ENCODE results near the gene TMTC4.

TMTC4 gene

DNA sequence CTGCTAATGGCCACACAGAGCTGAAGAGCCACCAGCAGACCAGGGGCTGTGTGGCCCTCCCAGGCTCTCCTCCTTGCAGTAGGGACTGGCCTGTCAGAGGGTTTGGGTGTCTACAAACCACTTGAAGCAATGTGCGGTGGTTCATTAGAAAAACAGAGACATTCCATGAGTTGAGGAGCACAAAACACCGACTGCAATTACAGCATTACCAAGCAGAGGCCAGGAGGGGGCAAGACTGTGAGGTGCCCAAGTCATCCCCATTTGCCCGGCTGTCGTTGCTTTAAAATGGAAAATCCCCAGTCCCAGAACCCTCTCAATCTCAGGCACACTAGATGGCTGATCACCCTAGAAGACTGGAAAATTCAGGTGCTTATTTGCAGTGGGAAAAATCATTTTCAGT lies 15.0 kb downstream of the TMTC4 start:
- H3K36me3 Mint-ChIP-seq (ENCODE audit: low read depth) = peaks cover 89% of the 10 kb centered on the region
- no peaks in the 10 kb centered on the region for H3K27me3 Mint-ChIP-seq
- H3K4me1 Mint-ChIP-seq (ENCODE audit: low read depth) = no peaks in the 10 kb centered on the region
- no peaks in the 10 kb centered on the region for H3K9me3 Mint-ChIP-seq
- no peak overlapping the region for H3K4me3 Mint-ChIP-seq
- intact Hi-C loops (cut with micrococcal nuclease) = no loop called here
- H3K27ac Mint-ChIP-seq = no peak overlapping the region

DNA sequence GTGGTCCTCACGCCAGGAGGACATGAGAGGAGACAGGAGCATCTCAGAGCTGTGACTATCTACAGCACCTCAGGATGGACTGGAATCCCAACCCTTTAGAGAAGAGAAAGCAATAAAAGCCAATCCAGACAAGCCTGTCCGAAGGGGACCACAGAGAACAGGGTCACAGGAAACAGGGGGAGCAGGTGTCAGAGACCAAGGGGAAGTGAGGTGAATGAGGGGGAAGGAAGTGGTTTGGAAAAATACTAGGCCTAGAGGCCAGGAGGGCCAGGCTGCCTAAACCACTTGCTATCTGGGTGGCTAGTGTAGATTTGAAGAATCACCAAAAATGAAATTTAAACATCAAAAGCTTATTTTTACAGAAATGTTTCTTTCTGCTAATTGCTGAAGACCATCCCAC lies 16.2 kb downstream of the TMTC4 start:
- Mint-ChIP-seq H3K4me3 (no peak overlapping the region), H3K27me3 (no peaks in the 10 kb centered on the region), H3K9me3 (no peaks in the 10 kb centered on the region), H3K27ac (no peak overlapping the region), H3K4me1 (ENCODE audit: low read depth) (no peaks in the 10 kb centered on the region), H3K36me3 (ENCODE audit: low read depth) (peaks cover 84% of the 10 kb centered on the region)
- intact Hi-C loops (cut with micrococcal nuclease) = no loop called here

DNA sequence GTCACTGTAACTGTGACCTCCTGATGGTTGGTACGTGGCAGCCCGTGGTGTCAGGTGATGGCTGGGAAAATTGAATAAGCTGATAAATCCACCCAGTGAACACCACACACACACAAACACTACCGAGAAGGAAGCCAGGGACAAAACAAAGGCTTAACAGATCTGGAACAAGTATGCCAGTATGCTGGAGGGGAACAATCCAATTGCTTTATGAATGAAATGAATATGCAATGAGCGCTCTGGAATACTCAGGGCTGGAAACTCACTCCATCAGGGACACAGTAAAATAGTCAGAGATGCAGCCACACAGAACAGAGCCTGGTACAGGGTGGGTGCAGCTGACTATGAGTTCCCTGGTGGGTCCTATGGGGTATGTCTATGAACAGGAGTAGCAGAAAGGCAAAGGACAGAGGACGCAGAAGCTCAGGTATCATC lies 16.7 kb downstream of the TMTC4 start:
- peaks cover 84% of the 10 kb centered on the region for H3K36me3 Mint-ChIP-seq (ENCODE audit: low read depth)

DNA sequence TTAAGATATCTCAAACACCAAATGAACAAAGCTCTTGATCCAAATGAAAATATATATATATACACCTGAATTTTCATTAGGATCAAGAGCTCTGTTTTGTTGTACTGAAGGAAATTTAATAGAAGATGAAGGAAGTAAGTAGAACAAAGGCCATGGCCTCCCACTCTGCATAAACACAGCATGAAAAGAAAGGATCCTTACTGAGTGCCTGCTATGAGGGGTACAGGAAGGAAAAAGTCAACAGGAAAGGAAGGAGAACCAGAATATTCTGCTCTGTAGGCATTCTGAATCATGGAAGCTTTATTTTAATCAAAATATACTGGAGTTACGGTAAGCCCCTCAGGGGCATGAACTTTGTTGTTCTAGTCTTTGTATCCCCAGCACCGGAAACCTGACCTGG lies 22.1 kb downstream of the TMTC4 start:
- peaks cover 61% of the 10 kb centered on the region for H3K36me3 Mint-ChIP-seq (ENCODE audit: low read depth)
- H3K27me3 Mint-ChIP-seq = no peaks in the 10 kb centered on the region
- no peaks in the 10 kb centered on the region for H3K4me1 Mint-ChIP-seq (ENCODE audit: low read depth)
- no peaks in the 10 kb centered on the region for H3K9me3 Mint-ChIP-seq
- intact Hi-C loops (cut with micrococcal nuclease) = no loop called here
- no peak overlapping the region for H3K27ac Mint-ChIP-seq
- no peak overlapping the region for H3K4me3 Mint-ChIP-seq

More for the DNA sequence above, 16.7 kb downstream of the TMTC4 start:
- H3K4me1 Mint-ChIP-seq (ENCODE audit: low read depth) = no peaks in the 10 kb centered on the region
- H3K4me3 Mint-ChIP-seq = no peak overlapping the region
- H3K27ac Mint-ChIP-seq = no peak overlapping the region
- intact Hi-C loops (cut with micrococcal nuclease) = no loop called here
- H3K27me3 Mint-ChIP-seq = no peaks in the 10 kb centered on the region
- no peaks in the 10 kb centered on the region for H3K9me3 Mint-ChIP-seq

DNA sequence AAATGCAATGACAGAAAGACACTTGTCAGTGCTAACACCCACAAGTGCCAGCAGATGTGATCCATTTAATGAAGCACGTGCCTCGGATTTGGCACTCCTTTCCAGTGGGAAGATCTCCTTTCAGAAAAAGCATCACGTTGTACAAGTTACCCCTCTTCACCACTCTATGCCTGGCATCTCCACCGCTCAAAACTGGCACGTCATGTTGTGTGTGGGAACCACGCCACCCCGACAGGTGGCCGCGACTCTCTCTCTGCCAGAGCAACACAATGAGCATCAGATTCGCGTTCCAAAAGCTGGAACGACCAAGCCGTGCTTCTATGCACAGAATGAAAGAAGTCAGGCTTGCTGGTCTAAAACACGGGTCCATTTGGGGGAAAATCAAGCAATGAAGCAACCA lies 24.3 kb downstream of the TMTC4 start:
- no peaks in the 10 kb centered on the region for H3K4me1 Mint-ChIP-seq (ENCODE audit: low read depth)
- no peaks in the 10 kb centered on the region for H3K27me3 Mint-ChIP-seq
- H3K36me3 Mint-ChIP-seq (ENCODE audit: low read depth) = peaks cover 57% of the 10 kb centered on the region
- H3K4me3 Mint-ChIP-seq = no peak overlapping the region
- intact Hi-C loops (cut with micrococcal nuclease) = no loop called here
- H3K27ac Mint-ChIP-seq = no peak overlapping the region
- no peaks in the 10 kb centered on the region for H3K9me3 Mint-ChIP-seq

DNA sequence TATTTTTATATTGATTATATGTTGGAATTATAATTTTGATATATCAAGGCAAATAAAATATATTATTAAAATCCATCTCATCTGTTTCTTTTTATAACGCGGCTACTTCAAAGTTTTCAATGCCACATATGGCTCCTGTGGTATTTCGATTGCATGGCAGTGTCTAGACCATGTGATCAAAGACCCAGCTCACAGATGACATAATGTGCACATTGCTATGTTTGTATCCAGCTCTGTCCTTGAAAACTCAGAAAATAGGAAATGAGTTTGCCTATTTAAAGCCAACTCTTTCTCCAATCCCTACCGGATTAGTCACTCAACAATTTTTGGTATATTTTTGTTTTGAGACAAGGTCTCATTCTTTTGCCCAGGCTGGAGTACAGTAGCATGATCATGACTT lies 26.2 kb downstream of the TMTC4 start:
- Mint-ChIP-seq H3K4me3 (no peak overlapping the region), H3K9me3 (no peaks in the 10 kb centered on the region), H3K36me3 (ENCODE audit: low read depth) (peaks cover 62% of the 10 kb centered on the region), H3K27me3 (no peaks in the 10 kb centered on the region), H3K27ac (no peak overlapping the region), H3K4me1 (ENCODE audit: low read depth) (no peaks in the 10 kb centered on the region)
- intact Hi-C loops (cut with micrococcal nuclease) = no loop called here

DNA sequence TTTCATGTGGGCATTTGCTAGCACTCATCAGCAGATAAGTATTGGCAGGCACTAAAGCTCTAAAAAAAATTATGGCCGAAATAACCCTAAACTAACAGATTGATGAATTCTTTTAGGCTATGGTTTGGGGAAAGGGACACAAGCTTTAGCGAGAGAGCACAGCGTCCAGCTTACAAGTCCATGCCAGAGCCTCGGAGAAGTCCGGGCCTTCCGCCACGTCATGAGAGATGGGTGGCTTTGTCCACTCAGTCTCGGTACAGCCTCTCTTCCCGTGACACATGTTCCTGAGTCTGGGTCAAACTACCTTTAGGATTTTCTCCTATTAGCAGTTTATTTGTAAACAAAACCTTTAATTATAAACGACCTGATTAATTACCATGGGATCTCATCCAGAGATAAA lies 27.7 kb downstream of the TMTC4 start:
- intact Hi-C loops (cut with micrococcal nuclease) = no loop called here
- Mint-ChIP-seq H3K27me3 (no peaks in the 10 kb centered on the region), H3K27ac (no peak overlapping the region), H3K4me3 (no peak overlapping the region), H3K36me3 (ENCODE audit: low read depth) (peaks cover 65% of the 10 kb centered on the region), H3K9me3 (no peaks in the 10 kb centered on the region), H3K4me1 (ENCODE audit: low read depth) (no peaks in the 10 kb centered on the region)

DNA sequence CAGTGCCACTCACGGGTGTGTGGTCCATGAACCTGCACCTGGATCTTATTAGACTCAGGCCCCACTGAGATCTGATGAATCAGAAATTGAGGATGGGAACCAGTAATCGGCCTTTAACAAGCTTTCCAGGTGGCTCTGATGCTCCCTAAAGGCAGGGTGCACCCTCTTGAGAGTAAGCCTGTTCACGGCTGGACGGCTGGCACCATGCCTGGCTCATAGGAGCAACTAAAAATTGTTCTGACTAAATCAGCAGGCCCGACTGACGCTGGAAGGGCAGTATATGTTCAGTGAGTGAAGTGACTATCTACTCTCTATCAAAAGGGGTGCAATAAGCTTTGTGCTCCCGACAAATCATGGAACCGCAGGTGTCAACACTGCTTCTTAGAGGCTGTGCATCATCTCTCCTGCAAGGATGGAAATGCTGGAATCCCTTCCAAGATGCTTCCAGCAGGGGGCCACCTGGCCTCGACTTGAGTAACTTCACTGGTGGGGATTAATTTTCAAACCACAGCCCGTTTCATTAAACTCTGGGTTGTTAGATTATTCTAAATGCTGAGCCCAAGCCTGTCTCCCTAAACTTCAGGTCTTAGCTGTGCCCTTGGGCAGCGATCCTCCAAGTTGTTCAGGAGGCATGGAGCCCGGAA lies 28.4 kb downstream of the TMTC4 start:
- intact Hi-C loops (cut with micrococcal nuclease) = no loop called here
- H3K36me3 Mint-ChIP-seq (ENCODE audit: low read depth) = peaks cover 69% of the 10 kb centered on the region
- H3K27ac Mint-ChIP-seq = no peak overlapping the region
- H3K4me3 Mint-ChIP-seq = no peak overlapping the region
- H3K4me1 Mint-ChIP-seq (ENCODE audit: low read depth) = no peaks in the 10 kb centered on the region
- H3K27me3 Mint-ChIP-seq = no peaks in the 10 kb centered on the region
- H3K9me3 Mint-ChIP-seq = no peaks in the 10 kb centered on the region

DNA sequence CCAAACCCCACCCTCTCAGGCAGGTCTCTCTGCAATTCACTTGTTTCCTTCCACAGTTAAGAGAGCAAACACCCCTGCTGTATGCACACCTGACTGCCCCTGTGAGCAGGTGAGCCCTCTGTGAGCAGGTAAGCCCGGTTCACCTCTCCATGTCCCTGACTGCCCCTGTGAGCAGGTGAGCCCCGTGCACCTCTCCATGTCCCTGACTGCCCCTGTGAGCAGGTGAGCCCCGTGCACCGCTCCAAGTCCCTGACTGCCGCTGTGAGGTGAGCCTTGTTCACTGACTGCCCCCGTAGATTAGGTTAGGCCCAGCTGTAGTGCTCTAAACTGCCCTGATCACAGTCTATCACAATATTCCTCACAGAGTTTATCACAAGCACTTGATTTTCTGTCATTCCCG lies 29.2 kb downstream of the TMTC4 start:
- intact Hi-C loops (cut with micrococcal nuclease) = no loop called here
- H3K36me3 Mint-ChIP-seq (ENCODE audit: low read depth) = peaks cover 70% of the 10 kb centered on the region
- no peaks in the 10 kb centered on the region for H3K4me1 Mint-ChIP-seq (ENCODE audit: low read depth)
- H3K9me3 Mint-ChIP-seq = no peaks in the 10 kb centered on the region
- no peak overlapping the region for H3K27ac Mint-ChIP-seq
- no peak overlapping the region for H3K4me3 Mint-ChIP-seq
- H3K27me3 Mint-ChIP-seq = no peaks in the 10 kb centered on the region

DNA sequence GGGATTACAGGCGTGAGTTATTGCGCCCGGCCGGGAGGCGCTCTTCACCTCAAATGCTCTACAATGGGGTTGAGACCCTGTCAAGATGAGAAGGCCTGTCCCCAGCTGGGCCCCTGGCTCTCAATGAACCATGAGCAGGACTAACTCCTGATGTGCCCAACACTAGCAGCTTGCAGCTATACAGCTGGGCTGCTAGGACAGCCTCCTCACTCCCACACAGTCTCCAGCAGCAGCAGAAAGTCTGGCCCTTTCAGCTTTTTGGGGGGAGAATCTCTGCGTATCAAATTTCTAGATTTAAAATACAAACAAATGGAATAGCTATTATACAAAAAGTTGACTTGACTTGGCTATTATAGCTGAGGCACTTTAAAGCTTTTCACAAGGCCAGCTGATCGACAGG lies 30.2 kb downstream of the TMTC4 start:
- intact Hi-C loops (cut with micrococcal nuclease) = no loop called here
- Mint-ChIP-seq H3K9me3 (no peaks in the 10 kb centered on the region), H3K4me3 (no peak overlapping the region), H3K4me1 (ENCODE audit: low read depth) (no peaks in the 10 kb centered on the region), H3K27ac (no peak overlapping the region), H3K27me3 (no peaks in the 10 kb centered on the region), H3K36me3 (ENCODE audit: low read depth) (peaks cover 74% of the 10 kb centered on the region)

DNA sequence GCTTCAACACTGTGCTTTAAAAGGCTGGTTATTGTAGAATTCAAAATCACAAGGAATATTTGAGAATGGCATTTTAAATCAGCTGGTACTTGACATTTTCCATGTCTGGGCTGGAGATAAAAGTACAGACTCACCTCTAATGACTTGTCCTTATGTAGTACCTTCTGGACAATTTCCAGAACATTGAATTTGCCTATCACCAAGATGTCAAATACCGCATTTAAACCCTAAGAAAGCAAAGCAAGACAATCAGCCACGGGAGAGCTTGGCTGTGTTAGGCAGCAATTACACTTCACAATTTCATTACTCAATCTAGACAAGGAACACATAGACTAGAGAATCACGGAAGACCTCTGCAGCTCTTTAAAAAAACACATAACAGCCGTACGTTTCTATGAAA lies 36.8 kb downstream of the TMTC4 start:
- intact Hi-C loops (cut with micrococcal nuclease) = no loop called here
- peaks cover 86% of the 10 kb centered on the region for H3K36me3 Mint-ChIP-seq (ENCODE audit: low read depth)
- no peaks in the 10 kb centered on the region for H3K27me3 Mint-ChIP-seq
- no peak overlapping the region for H3K4me3 Mint-ChIP-seq
- H3K9me3 Mint-ChIP-seq = no peaks in the 10 kb centered on the region
- no peaks in the 10 kb centered on the region for H3K4me1 Mint-ChIP-seq (ENCODE audit: low read depth)
- H3K27ac Mint-ChIP-seq = no peak overlapping the region

DNA sequence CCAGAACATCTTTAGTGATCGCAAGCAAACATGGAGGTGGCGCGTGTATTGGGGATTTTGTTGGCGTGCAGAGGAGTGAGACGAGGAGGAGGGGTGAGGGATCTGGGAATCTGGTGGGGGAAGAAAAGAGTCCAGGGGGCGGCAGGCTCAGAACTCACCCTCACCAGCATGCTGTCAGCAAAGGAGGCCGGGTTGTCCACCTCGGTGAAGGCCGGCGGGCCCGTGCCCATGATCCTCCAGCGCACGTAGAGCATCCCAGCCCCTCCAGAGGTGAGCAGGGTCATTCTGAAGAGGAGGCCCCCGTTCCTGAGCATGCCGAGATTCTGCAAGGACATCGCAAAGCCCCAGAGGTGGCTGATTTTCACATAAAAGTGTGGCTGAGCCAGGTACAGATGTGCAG lies 37.2 kb downstream of the TMTC4 start:
- Mint-ChIP-seq H3K27ac (no peak overlapping the region), H3K9me3 (no peaks in the 10 kb centered on the region), H3K4me3 (no peak overlapping the region), H3K4me1 (ENCODE audit: low read depth) (no peaks in the 10 kb centered on the region), H3K27me3 (no peaks in the 10 kb centered on the region), H3K36me3 (ENCODE audit: low read depth) (peaks cover 86% of the 10 kb centered on the region)
- intact Hi-C loops (cut with micrococcal nuclease) = no loop called here

DNA sequence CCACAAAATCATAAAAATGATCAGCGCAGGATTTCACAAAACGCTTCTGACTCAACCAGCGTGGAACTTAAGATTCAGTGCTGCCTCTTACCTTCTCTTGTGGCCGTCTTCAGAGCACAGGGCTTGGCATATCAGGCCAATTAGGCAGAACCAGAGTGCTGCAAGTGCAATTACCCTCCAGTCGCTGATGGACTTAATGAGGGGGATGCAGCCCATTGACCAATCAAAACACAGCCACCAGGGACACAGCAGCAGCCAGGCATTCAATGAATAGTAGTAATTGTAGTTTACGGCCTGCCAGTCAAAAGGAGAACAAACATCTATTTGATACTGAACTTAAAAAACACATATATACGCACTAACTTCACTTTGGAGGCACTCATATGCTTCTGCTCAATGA lies 38.2 kb downstream of the TMTC4 start:
- peaks cover 84% of the 10 kb centered on the region for H3K36me3 Mint-ChIP-seq (ENCODE audit: low read depth)
- no peaks in the 10 kb centered on the region for H3K27me3 Mint-ChIP-seq
- intact Hi-C loops (cut with micrococcal nuclease) = no loop called here
- no peaks in the 10 kb centered on the region for H3K9me3 Mint-ChIP-seq
- H3K4me1 Mint-ChIP-seq (ENCODE audit: low read depth) = no peaks in the 10 kb centered on the region
- H3K27ac Mint-ChIP-seq = no peak overlapping the region
- no peak overlapping the region for H3K4me3 Mint-ChIP-seq

DNA sequence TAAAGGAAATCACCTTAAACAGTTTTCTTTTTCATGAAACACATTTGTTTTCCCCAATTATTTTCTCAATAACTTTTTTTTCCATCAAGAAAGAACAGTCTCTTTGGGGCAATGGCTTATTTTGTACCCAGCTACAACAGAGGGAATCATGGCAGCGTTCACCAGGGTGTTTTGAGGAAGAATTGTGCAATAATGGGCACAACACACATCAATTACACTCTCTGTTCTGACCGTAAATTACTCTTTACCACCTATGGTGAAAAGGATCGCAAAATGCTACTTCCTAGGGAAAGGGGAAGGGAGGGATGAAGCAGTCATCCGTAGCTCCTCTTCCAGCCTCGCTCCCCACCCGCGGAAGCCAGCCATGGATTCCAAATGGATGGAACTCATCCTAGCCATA lies 38.6 kb downstream of the TMTC4 start:
- Mint-ChIP-seq H3K27ac (no peak overlapping the region), H3K4me3 (no peak overlapping the region), H3K36me3 (ENCODE audit: low read depth) (peaks cover 80% of the 10 kb centered on the region), H3K9me3 (no peaks in the 10 kb centered on the region), H3K4me1 (ENCODE audit: low read depth) (no peaks in the 10 kb centered on the region), H3K27me3 (no peaks in the 10 kb centered on the region)
- intact Hi-C loops (cut with micrococcal nuclease) = no loop called here

DNA sequence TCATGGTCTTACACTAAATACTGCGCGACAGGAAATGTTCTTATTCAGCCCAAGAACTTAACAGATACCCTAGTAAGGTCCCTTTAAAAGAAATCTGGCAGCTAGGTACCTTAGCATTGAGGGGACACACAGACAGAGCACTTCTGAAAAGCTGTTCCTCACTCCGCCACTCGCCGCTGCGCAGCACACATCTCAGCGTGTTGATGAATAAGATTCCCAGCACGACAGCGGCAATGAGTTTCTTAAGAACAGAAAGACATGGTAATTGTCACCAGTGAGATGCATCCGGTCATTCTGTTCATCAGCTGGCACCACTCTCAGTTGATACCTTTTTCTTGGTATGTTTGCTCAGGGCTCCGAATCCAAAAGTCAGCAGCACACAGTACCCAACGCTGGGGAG lies 39.9 kb downstream of the TMTC4 start:
- H3K27me3 Mint-ChIP-seq = no peaks in the 10 kb centered on the region
- no peaks in the 10 kb centered on the region for H3K4me1 Mint-ChIP-seq (ENCODE audit: low read depth)
- no peak overlapping the region for H3K4me3 Mint-ChIP-seq
- intact Hi-C loops (cut with micrococcal nuclease) = no loop called here
- H3K36me3 Mint-ChIP-seq (ENCODE audit: low read depth) = peaks cover 85% of the 10 kb centered on the region
- no peaks in the 10 kb centered on the region for H3K9me3 Mint-ChIP-seq
- H3K27ac Mint-ChIP-seq = no peak overlapping the region

Measured in dendritic cell treated with granulocyte-macrophage colony-stimulating factor and Interleukin-4, amounts not matched to agents 40 ng/mL and 50 ng/mL, for 4 days (primary cell).